Stimulated activated CD4-positive, alpha-beta T cell treated with anti-CD3 and anti-CD28 coated beads, Interleukin-2, amount 100 ng/mL, for 48 hours (primary cell): Measurements from ENCODE around the gene TBC1D3L.
"Not testable (repeated sequence)": the region's sequence is repeated elsewhere in the genome, so short reads cannot be mapped to it uniquely, and the experiment has no call there.

ENCODE experiments used
- DNase-seq, 2 donors: peaks; one replicate each; pipeline ENCODE4 v3.0.0-alpha.2; 2020

The TBC1D3L gene

DNA sequence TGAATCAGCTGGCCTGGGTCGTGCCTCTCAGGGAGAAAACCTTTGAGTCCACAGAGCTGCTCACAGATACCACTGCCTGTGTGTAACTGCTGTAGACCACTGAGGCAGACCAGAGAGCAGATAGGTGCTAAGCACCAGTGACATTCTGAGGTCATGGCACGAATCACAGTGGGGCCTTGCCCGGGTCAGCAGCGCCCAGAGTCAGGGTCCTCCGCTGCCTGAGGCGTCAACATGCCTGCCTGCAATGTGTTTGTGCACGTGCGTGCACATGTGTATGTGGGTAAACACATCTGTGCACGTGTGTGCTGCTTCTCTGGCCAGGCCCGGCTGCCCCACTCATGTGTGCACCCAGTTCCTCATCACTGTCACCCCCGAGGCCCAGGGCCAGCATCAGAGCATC, at the start of gene TBC1D3L:
Gene TBC1D3L, minus strand, starts transcription at position 101 of the 400 bp plus-strand sequence. CDS start 1,540 bp downstream, outside the sequence.
- not testable (repeated sequence) for DNase-seq

DNA sequence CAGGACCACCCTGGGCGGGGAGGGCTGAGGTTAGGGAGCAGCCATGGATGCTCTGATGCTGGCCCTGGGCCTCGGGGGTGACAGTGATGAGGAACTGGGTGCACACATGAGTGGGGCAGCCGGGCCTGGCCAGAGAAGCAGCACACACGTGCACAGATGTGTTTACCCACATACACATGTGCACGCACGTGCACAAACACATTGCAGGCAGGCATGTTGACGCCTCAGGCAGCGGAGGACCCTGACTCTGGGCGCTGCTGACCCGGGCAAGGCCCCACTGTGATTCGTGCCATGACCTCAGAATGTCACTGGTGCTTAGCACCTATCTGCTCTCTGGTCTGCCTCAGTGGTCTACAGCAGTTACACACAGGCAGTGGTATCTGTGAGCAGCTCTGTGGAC, 14.8 kb upstream of the TBC1D3L start, which contains the start of gene TBC1D3D:
Gene TBC1D3D, plus strand, starts transcription at position 301 of the 400 bp plus-strand sequence. CDS start 1,585 bp downstream, outside the sequence.
- DNase-seq: not testable (repeated sequence)
